ENCODE measurements around the gene CFAP97D1.

The CFAP97D1 gene

DNA sequence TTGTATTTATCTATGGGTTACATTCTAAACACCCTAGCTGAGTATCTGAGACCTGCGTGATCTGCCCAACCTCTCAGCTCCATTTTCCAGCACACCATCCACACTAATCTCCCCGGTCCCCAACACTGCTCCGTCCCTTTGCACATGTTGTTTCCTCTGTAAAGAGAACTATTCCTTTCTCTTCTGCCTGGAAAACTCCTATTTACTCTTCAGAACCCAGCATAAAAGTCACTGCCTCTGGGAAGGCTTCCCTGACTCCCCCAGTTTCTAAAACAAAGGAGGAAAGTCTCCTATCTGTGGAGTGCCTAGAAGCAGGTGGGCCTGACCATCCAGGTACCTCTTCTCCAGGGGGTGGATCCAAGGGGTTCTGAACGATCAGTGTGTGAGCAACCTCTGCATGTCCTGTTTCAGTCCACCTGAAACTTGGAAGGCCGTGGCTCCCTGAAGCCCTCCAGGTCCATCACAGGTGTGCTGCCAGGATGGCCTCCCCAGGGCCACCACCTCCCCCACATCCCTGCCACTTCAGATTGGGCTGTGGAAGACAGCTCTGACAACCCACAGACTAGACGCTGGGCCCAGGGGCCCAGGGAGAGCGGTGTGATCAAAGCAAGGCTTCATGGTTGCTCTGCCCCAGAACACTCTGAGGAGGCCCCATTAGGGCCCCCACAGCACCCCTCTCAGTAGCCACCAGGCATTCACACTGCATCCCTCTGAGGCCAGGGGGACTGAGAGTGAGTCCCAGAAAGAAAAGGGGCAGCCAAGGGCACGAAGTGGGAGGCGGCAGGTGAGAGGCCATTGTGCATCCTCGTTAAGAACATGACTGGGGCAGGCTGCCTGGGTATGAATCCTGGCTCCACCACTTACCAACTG is 32.4 kb downstream of the CFAP97D1 start:
- Histone ChIP-seq H3K9me3 (ENCODE audit: low read depth, low read length) (no peaks in the 10 kb centered on the region), H3K4me3 (no peak overlapping the region), H3K27ac (no peak overlapping the region), H3K36me3 (ENCODE audit: insufficient read depth, low read length) (peaks cover 4% of the 10 kb centered on the region; the same call in 1 of the 2 replicates), H3K9ac (ENCODE audit: insufficient read length) (no peak overlapping the region)
- TF ChIP-seq POLR2AphosphoS5 (IDR thresholded peaks at IDR 0.05; ENCODE audit: borderline replicate concordance, low read depth, low read length) (no peak), FOXP2 (optimal IDR thresholded peaks at IDR 0.05; ENCODE audit: control extremely low read depth, extremely low read length, insufficient read depth) (no peak), EZH2 (IDR thresholded peaks at IDR 0.05) (no peak)
- DNase-seq (ENCODE audit: low read depth, low spot score): no peak

DNA sequence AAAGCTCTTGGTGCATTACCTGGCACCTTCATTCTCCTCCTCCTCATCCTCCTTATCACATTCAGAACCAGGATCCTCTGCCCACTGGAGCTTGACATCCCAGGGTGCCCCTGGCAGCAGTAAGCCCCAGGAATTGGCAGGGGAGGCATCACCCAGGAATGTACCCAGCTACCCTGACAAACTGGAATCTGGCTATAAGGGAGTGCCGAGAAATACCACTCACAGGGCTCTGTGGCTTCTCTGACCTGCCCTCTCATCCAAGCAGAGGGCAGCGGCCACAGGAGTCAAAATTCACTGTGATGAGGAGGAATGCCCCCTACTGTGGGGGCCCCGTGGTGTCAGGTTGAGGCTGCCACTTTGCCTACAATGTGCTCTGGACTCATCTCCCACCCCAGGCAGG is 33.2 kb downstream of the CFAP97D1 start:
- Histone ChIP-seq H3K9me3 (ENCODE audit: low read depth, low read length) (no peaks in the 10 kb centered on the region), H3K27ac (no peak overlapping the region), H3K9ac (ENCODE audit: insufficient read length) (no peak overlapping the region), H3K4me3 (no peak overlapping the region), H3K36me3 (ENCODE audit: insufficient read depth, low read length) (peaks cover 4% of the 10 kb centered on the region; the same call in 1 of the 2 replicates)
- no peak for DNase-seq (ENCODE audit: low read depth, low spot score)
- TF ChIP-seq EZH2 (IDR thresholded peaks at IDR 0.05) (no peak), FOXP2 (optimal IDR thresholded peaks at IDR 0.05; ENCODE audit: control extremely low read depth, extremely low read length, insufficient read depth) (no peak), POLR2AphosphoS5 (IDR thresholded peaks at IDR 0.05; ENCODE audit: borderline replicate concordance, low read depth, low read length) (no peak)

- no peak overlapping the region for H3K9ac ChIP-seq (ENCODE audit: insufficient read length)
- no peak for TF ChIP-seq EZH2 (IDR thresholded peaks at IDR 0.05)
- no peak for TF ChIP-seq POLR2AphosphoS5 (IDR thresholded peaks at IDR 0.05; ENCODE audit: borderline replicate concordance, low read depth, low read length)
- TF ChIP-seq FOXP2 (optimal IDR thresholded peaks at IDR 0.05; ENCODE audit: control extremely low read depth, extremely low read length, insufficient read depth): no peak
- no peaks in the 10 kb centered on the region; the same call in 1 of the 2 replicates for H3K36me3 ChIP-seq (ENCODE audit: insufficient read depth, low read length)
- H3K9me3 ChIP-seq (ENCODE audit: low read depth, low read length): no peaks in the 10 kb centered on the region
- no peak overlapping the region for H3K4me3 ChIP-seq
- no peak overlapping the region for H3K27ac ChIP-seq
- no peak for DNase-seq (ENCODE audit: low read depth, low spot score)
Observed at GRCh38 chr17:43814026-43814425, 33.8 kb downstream of the CFAP97D1 start.

- Histone ChIP-seq H3K9me3 (ENCODE audit: low read depth, low read length) (no peaks in the 10 kb centered on the region), H3K4me3 (no peak overlapping the region), H3K27ac (no peak overlapping the region), H3K36me3 (ENCODE audit: insufficient read depth, low read length) (no peaks in the 10 kb centered on the region; the same call in 1 of the 2 replicates), H3K9ac (ENCODE audit: insufficient read length) (no peak overlapping the region)
- TF ChIP-seq EZH2 (IDR thresholded peaks at IDR 0.05) (no peak), POLR2AphosphoS5 (IDR thresholded peaks at IDR 0.05; ENCODE audit: borderline replicate concordance, low read depth, low read length) (no peak), FOXP2 (optimal IDR thresholded peaks at IDR 0.05; ENCODE audit: control extremely low read depth, extremely low read length, insufficient read depth) (no peak)
- no peak for DNase-seq (ENCODE audit: low read depth, low spot score)
Observed at GRCh38 chr17:43814714-43815113, 34.5 kb downstream of the CFAP97D1 start.

GRCh38 chr17:43816336-43817320 is 36.4 kb downstream of the CFAP97D1 start:
- no peaks in the 10 kb centered on the region; the same call in 1 of the 2 replicates for H3K36me3 ChIP-seq (ENCODE audit: insufficient read depth, low read length)
- H3K9me3 ChIP-seq (ENCODE audit: low read depth, low read length): no peaks in the 10 kb centered on the region
- no peak for TF ChIP-seq EZH2 (IDR thresholded peaks at IDR 0.05)
- TF ChIP-seq POLR2AphosphoS5 (IDR thresholded peaks at IDR 0.05; ENCODE audit: borderline replicate concordance, low read depth, low read length): no peak
- no peak for TF ChIP-seq FOXP2 (optimal IDR thresholded peaks at IDR 0.05; ENCODE audit: control extremely low read depth, extremely low read length, insufficient read depth)
- H3K4me3 ChIP-seq: no peak overlapping the region
- H3K27ac ChIP-seq: no peak overlapping the region
- DNase-seq (ENCODE audit: low read depth, low spot score): no peak
- H3K9ac ChIP-seq (ENCODE audit: insufficient read length): no peak overlapping the region

DNA sequence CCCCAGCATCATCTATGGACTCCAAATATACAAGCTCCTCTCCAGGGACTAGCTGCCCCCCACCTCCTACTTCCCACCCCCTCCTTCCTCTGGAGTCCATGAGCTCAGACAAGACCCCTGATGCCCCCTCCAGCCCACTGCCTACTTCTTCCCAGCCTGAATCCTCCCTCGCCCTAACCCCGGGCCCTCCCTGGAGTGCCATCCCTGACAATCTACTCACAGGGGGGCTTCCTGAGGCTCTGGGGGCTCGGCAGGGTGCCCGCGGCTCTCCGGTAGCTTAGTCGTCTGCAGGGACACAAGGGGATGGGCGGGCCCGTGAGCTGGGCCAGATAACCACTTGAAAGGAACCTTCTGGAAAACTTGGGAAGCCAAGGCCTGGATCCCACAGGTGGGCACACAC is 37.6 kb downstream of the CFAP97D1 start:
- H3K36me3 ChIP-seq (ENCODE audit: insufficient read depth, low read length): no peaks in the 10 kb centered on the region; the same call in 1 of the 2 replicates
- no peak overlapping the region for H3K9ac ChIP-seq (ENCODE audit: insufficient read length)
- no peak overlapping the region for H3K27ac ChIP-seq
- no peak for DNase-seq (ENCODE audit: low read depth, low spot score)
- H3K4me3 ChIP-seq: no peak overlapping the region
- no peak for TF ChIP-seq FOXP2 (optimal IDR thresholded peaks at IDR 0.05; ENCODE audit: control extremely low read depth, extremely low read length, insufficient read depth)
- TF ChIP-seq EZH2 (IDR thresholded peaks at IDR 0.05): no peak
- no peaks in the 10 kb centered on the region for H3K9me3 ChIP-seq (ENCODE audit: low read depth, low read length)

- no peak for TF ChIP-seq FOXP2 (optimal IDR thresholded peaks at IDR 0.05; ENCODE audit: control extremely low read depth, extremely low read length, insufficient read depth)
- no peak overlapping the region for H3K4me3 ChIP-seq
- H3K27ac ChIP-seq: no peak overlapping the region
- H3K9ac ChIP-seq (ENCODE audit: insufficient read length): no peak overlapping the region
- H3K9me3 ChIP-seq (ENCODE audit: low read depth, low read length): no peaks in the 10 kb centered on the region
- H3K36me3 ChIP-seq (ENCODE audit: insufficient read depth, low read length): no peaks in the 10 kb centered on the region; the same call in 1 of the 2 replicates
- DNase-seq (ENCODE audit: low read depth, low spot score): no peak
Observed at GRCh38 chr17:43818966-43819365, 38.7 kb downstream of the CFAP97D1 start.

- Histone ChIP-seq H3K36me3 (ENCODE audit: insufficient read depth, low read length) (peaks cover 5% of the 10 kb centered on the region; the same call in 1 of the 2 replicates), H3K9ac (ENCODE audit: insufficient read length) (no peak overlapping the region), H3K27ac (no peak overlapping the region), H3K9me3 (ENCODE audit: low read depth, low read length) (no peaks in the 10 kb centered on the region), H3K4me3 (no peak overlapping the region)
- DNase-seq (ENCODE audit: low read depth, low spot score): no peak
- TF ChIP-seq EZH2 (IDR thresholded peaks at IDR 0.05) (no peak), FOXP2 (optimal IDR thresholded peaks at IDR 0.05; ENCODE audit: control extremely low read depth, extremely low read length, insufficient read depth) (no peak)
Observed at GRCh38 chr17:43820759-43821158, 40.5 kb downstream of the CFAP97D1 start.

Data from SK-N-MC (cell line).